ENCODE data around the gene GPR137.
"Not testable (repeated sequence)": the region's sequence is repeated elsewhere in the genome, so short reads cannot be mapped to it uniquely, and the experiment has no call there.

DNA sequence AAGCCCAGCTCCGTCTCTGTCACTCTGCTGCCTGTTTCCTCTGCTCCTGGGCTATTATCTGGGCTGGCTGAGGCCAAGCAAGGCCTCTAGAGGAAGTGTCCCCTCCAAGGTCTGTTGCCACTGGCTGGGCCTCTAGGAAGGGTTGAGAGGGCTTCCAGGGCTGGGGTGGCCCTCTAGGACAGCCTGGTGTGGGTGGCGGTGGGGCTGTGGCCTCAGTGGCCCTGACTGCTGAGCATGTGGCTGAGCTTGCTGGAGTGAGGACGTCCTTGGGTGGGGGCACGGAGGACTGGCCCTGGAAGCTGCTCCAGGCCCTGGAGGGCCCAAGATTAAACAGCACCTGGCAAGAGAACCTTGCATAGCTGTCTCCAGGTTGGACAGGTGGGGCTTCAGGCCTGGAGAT is 38.3 kb downstream of the GPR137 start:
- TF ChIP-seq CTCF, POLR2AphosphoS5 (IDR thresholded peaks at IDR 0.05): not testable (repeated sequence)

Data from suprapubic skin (tissue), 3 donors.